ENCODE results near the gene LHFPL3.

GRCh38 chr7:104453190-104453589, 124.8 kb downstream of the LHFPL3 start:
- TF ChIP-seq CTCF (conservative IDR thresholded peaks at IDR 0.05 in 1 of 2, IDR thresholded peaks at IDR 0.05 in 1 of 2; ENCODE audit: low read depth in 1 of 2, low read length in 2 of 2), result no peak
- TF ChIP-seq EZH2 (IDR thresholded peaks at IDR 0.05; ENCODE audit: low read length, missing control alignments), result no peak

Measured in fibroblast of lung (primary cell).